Left forelimb (tissue), 1 donor: ENCODE data around the gene GABRR1.
"Not testable (repeated sequence)": the region's sequence is repeated elsewhere in the genome, so short reads cannot be mapped to it uniquely, and the experiment has no call there.

Experiments
- DNase-seq: peaks from one replicate; pipeline ENCODE4 v3.0.0-alpha.2; 2018; ENCODE audit warnings: low spot score

GABRR1 gene

GRCh38 chr6:89217299-89217910 is at the start of gene GABRR1:
Gene GABRR1, minus strand, starts transcription at chr6:89217358. Its CDS starts 36 bp downstream, at chr6:89217322.
- no peak for DNase-seq

- no peak for DNase-seq
These were observed 47.1 kb upstream of the GABRR1 start for GRCh38 chr6:89264296-89264695.

- DNase-seq: no peak
These were observed 43.7 kb upstream of the GABRR1 start for GRCh38 chr6:89260832-89261231.

- no peak for DNase-seq
These were observed 43.2 kb upstream of the GABRR1 start for GRCh38 chr6:89260310-89260709.

- DNase-seq: no peak
These were observed 41.8 kb upstream of the GABRR1 start for GRCh38 chr6:89258912-89259311.

DNA sequence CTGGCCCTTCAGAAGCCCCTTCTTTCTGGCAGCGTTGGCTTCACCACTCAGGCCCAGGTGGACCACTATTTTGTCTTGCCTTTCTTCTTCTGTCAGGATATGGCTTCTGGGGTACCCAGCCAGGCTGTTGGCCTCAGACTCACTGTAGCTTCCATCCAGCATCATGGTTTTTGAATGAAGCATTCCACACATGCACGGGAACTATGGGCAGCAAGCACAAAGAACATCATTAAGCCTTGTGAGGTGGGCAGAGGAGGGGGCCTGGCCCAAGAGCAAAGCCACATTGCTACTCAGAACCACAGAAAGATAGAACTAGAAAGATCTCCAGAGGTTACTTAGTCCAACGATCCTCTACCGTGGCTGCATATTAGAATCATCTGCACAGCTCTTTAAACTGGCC is 40.6 kb upstream of the GABRR1 start:
- no peak for DNase-seq

DNA sequence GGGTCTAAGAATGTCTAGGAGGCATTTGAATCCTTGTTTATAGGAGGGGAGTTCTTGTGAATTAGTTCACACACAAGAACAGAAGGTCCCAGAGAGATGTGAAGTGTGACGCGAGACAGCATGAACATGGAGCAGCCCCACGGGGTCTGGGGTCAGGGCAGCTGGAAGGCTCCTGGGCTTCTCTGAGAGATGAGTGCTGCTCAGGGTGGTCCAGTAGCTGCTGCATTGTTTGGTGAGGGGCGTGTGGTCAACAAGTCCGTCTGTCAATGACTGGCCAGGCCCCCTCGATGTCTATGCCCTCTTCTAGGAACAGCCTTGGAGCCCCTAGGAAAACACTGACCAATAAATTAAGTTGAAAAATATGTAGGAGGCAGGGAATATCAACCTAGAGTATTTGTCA is 40.2 kb upstream of the GABRR1 start:
- no peak for DNase-seq

DNA sequence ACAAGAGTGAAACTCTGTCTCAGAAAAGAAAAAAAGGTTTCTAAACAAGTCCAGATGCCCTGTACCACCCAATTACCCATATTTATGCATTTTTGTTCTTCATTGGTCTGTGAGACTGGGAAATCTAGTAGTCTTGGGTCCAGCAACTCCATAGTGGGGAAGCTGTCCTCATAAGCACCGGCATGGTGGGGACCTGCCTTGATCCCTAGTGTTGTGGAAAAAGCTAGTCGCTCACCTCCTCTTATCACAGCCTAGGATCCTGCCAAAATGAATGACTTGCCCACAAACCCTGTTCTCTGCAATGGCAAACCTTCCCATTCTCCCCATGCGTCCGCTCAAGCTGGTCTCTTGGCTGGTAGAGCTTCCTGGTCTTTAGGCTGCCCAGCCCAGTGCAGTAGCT is 38.3 kb upstream of the GABRR1 start:
- DNase-seq: no peak

DNA sequence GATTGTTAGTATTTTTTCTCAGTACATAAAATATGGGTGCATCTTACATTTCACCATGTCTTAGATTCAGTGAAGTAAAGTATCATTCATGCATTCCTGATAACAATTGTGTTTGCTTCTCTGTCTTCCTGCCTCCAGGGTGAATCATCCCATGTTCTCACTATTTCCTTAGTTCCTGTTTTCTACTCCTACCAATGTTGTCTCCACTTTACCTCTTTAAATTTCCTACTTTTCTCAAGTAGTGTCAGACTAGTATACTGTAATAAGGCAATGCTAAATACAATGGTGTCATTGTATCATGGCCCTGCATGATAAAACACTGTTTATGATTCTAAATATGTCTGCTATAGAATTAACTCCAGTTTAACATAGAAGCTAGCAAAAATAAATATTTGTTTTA is 37.4 kb upstream of the GABRR1 start:
- no peak for DNase-seq

- DNase-seq: no peak
These were observed 35.7 kb upstream of the GABRR1 start for GRCh38 chr6:89252907-89253306.

- DNase-seq: no peak
These were observed 34.8 kb upstream of the GABRR1 start for GRCh38 chr6:89251976-89252375.

- DNase-seq: no peak
These were observed 34.0 kb upstream of the GABRR1 start for GRCh38 chr6:89251170-89251569.

GRCh38 chr6:89250239-89250638 is 33.1 kb upstream of the GABRR1 start:
- DNase-seq: no peak

- no peak for DNase-seq
These were observed 27.3 kb upstream of the GABRR1 start for GRCh38 chr6:89244241-89244985.

- no peak for DNase-seq
These were observed 26.1 kb upstream of the GABRR1 start for GRCh38 chr6:89243331-89243629.

GRCh38 chr6:89242574-89243330 is 25.6 kb upstream of the GABRR1 start:
- DNase-seq: no peak

DNA sequence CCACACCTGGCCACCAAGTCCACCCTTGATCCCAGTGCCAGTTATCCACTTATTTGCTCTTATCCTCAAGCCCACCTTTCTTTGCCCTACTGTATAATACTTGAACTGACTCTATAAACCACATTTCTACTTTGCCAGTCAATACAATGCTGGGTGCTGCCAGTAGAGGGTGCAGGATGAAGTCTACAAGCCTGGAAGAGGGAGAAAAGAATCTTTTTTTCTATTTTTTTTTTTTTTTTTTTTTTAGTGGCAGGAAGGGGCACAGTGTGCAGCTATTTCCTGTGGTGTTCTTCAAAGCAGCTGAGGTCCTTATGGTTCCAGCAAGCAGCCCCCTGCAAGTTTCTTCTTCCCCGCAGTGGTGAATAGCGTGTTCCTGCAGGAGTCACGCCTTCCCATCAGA is 22.2 kb upstream of the GABRR1 start:
- no peak for DNase-seq

DNA sequence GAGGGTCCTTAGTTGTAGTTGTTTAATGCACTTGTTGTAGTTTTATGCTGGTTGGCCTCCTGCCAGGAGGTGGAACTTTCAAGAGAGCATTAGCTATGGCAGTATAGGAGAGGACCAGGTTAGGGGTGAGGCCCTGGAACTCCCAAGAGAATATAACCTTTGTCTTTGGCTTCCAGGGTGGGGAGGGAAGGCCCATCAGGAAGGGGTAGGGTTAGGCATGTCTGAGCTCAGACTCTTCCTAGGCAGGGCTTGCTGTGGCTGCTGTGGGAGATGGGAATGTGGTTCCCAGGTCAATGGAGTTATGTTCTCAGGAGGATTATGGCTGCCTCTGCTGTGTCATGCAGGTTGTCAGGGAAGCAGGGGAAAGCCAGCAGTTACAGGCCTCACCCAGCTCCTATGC is 20.0 kb upstream of the GABRR1 start:
- no peak for DNase-seq

DNA sequence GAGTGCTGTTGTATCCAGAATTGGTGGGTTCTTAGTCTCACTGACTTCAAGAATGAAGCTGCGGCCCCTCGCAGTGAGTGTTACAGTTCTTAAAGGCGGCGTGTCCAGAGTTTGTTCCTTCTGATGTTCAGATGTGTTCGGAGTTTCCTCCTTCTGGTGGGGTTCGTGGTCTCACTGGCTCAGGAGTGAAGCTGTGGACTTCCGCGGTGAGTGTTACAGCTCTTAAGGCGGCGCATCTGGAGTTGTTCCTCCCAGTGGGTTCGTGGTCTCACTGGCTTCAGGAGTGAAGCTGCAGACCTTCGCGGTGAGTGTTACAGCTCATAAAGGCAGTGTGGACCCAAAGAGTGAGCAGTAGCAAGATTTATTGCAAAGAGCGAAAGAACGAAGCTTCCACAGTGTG is 16.4 kb upstream of the GABRR1 start:
- DNase-seq: not testable (repeated sequence)

GRCh38 chr6:89222712-89223039 is 5.5 kb upstream of the GABRR1 start:
- no peak for DNase-seq

GRCh38 chr6:89221971-89222711 is 5.0 kb upstream of the GABRR1 start:
- DNase-seq: no peak

- no peak for DNase-seq
These were observed 4.0 kb upstream of the GABRR1 start for GRCh38 chr6:89221129-89221528.

DNA sequence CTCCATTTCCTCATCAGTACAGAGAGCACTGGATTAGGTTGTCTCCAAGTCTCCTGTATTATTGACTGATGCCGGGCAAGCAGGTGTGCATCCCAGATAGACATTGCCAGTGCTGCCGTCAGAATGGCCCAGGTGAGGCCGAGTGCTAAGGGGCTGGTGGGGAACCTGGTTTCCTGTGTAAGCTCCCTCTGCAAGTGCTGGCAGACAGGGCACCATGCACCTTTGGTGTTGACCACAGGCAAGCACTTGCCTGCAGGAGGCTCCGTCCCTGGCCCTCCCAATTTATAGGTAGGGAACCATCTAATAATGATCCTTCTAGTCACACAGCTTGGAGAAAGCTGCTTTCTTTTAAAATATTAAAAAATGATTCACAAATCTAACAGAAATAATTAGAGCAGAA is 747 bp downstream of the GABRR1 start:
- no peak for DNase-seq
